ENCODE data around the gene ZNF334.

The ZNF334 gene

DNA sequence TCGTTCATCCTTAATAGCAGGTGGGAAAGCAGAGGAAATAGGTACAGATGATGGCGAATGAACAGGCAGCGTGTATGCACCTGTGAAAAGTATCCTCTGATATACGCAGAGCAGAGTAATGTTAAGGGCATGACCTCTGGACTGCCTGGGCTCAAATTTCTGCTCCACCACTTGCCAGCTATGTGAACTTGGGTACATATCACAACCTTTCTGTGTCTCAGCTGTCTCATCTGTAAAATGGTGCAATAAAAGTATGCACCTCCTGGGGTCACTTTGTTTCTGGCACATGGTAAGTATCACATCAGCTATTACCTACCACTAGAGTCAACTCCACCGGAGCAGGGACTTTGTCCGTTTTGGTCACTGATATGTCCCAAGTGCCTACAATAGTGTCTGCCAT is 34.6 kb upstream of the ZNF334 start:
- DNase-seq, result no peak
- Histone ChIP-seq H3K4me3 (ENCODE audit: low read depth, low read length) (no peak overlapping the region), H3K27ac (no peak overlapping the region), H3K27me3 (replicated peaks) (no peaks in the 10 kb centered on the region), H3K36me3 (replicated peaks) (no peaks in the 10 kb centered on the region)
- TF ChIP-seq, protein P1, sequence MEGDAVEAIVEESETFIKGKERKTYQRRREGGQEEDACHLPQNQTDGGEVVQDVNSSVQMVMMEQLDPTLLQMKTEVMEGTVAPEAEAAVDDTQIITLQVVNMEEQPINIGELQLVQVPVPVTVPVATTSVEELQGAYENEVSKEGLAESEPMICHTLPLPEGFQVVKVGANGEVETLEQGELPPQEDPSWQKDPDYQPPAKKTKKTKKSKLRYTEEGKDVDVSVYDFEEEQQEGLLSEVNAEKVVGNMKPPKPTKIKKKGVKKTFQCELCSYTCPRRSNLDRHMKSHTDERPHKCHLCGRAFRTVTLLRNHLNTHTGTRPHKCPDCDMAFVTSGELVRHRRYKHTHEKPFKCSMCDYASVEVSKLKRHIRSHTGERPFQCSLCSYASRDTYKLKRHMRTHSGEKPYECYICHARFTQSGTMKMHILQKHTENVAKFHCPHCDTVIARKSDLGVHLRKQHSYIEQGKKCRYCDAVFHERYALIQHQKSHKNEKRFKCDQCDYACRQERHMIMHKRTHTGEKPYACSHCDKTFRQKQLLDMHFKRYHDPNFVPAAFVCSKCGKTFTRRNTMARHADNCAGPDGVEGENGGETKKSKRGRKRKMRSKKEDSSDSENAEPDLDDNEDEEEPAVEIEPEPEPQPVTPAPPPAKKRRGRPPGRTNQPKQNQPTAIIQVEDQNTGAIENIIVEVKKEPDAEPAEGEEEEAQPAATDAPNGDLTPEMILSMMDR (IDR thresholded peaks at IDR 0.05; ENCODE audit: low read depth, low read length, missing control alignments), result no peak
- in situ Hi-C loops (cut with HindIII; ENCODE audit: low pct_ligation_motif_present, low sequenced_read_pairs), result no loop called here

DNA sequence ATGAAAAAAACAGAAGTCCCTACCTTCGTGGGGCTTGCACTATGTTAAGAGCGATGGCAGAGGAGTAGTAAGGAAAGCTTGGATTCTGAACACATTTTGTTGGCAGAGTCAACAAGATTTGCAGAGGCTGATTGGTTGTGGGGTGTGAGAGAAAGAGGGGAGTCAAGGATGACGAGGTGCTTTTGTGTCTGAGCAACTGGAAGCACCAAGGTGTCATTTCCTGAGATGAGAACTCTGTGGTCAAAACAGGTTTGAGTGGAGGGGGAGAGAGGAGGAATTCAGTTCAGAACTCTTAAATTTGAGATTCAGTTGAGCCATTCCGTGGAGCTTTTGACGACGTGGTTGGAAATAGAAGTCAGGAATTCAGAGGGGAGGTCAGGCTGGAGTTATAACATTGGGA is 33.6 kb upstream of the ZNF334 start:
- Histone ChIP-seq H3K27me3 (replicated peaks) (no peaks in the 10 kb centered on the region), H3K4me3 (ENCODE audit: low read depth, low read length) (no peak overlapping the region), H3K36me3 (replicated peaks) (no peaks in the 10 kb centered on the region), H3K27ac (no peak overlapping the region)
- in situ Hi-C loops (cut with HindIII; ENCODE audit: low pct_ligation_motif_present, low sequenced_read_pairs), result no loop called here
- DNase-seq, result no peak
- TF ChIP-seq, protein P1 (IDR thresholded peaks at IDR 0.05; ENCODE audit: low read depth, low read length, missing control alignments), result no peak

DNA sequence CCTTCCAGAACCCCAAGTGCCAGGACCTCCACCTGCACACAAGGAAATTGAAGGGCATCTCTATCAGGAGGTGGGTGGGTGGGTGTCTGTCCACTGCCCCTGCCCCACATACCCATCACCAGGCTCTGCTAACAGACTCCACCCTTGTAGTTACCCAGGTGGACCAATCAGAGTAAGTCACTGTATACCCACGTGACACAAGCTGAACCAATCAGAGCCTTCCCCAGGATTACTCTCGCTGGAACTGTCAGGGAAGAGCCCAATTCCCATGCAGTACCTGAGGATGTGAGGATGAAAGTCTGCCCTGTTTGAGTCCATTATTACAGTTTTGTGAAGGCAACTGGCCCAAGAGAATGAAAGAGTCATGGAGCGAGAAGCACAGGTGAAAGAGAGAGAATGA is 32.9 kb upstream of the ZNF334 start:
- no peaks in the 10 kb centered on the region for H3K36me3 ChIP-seq (replicated peaks)
- H3K27me3 ChIP-seq (replicated peaks), result no peaks in the 10 kb centered on the region
- TF ChIP-seq, protein P1 (IDR thresholded peaks at IDR 0.05; ENCODE audit: low read depth, low read length, missing control alignments), result no peak
- H3K4me3 ChIP-seq (ENCODE audit: low read depth, low read length), result no peak overlapping the region
- no peak for DNase-seq
- in situ Hi-C loops (cut with HindIII; ENCODE audit: low pct_ligation_motif_present, low sequenced_read_pairs), result no loop called here
- no peak overlapping the region for H3K27ac ChIP-seq

DNA sequence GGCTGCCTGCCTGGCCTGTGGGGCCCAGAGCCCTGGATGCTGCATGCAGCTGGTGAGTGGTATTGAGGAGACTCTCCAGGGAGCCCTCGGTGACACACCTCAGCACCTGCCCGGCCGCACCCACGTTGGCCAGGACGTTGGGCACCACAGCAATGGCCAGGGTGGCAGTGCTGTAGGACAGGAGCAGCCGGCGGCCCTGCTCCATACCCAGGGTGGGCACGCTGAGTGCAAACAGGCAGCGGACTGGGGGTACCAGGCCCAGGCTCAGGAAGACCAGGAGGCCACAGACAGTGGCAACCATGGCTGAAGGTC is 32.4 kb upstream of the ZNF334 start:
- no peaks in the 10 kb centered on the region for H3K36me3 ChIP-seq (replicated peaks)
- H3K27me3 ChIP-seq (replicated peaks), result no peaks in the 10 kb centered on the region
- H3K27ac ChIP-seq, result no peak overlapping the region
- in situ Hi-C loops (cut with HindIII; ENCODE audit: low pct_ligation_motif_present, low sequenced_read_pairs), result no loop called here
- no peak overlapping the region for H3K4me3 ChIP-seq (ENCODE audit: low read depth, low read length)
- no peak for DNase-seq
- TF ChIP-seq, protein P1 (IDR thresholded peaks at IDR 0.05; ENCODE audit: low read depth, low read length, missing control alignments), result no peak

DNA sequence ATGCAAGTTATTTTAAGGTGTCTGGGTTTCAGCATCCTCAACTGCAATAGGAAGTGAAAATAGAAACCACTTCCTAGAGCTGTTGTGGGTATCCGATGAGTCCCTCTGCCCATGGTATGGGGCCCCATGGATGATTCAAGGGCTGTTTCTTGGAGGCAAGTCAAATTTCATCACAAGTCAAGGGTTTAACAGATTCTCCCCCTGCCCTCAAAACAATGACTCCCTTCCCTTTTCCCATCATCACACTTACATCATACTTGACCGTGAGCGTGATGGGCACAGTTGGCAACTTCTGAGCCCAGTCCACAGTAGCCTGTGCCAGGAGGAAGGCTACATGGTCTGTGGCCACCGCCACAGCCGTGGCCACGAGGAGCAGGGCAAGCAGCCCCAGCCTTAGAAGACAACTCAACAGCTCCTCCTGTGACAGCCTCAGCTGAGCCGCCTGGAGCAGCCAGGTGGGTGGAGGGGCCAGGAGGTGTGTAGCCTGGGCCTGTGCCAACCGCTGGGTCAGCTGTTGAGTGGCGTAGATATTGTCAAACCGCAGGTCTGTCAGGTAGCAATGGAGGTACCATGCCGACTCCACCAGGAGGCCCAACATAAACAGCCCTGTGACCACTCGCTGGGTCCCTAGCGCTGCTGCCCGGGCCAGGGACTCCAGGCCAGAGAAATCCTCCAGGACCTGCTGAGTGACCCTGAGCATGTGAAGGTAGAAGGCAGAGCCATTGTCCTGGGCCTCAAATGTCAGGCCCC is 31.9 kb upstream of the ZNF334 start:
- Histone ChIP-seq H3K36me3 (replicated peaks) (no peaks in the 10 kb centered on the region), H3K27me3 (replicated peaks) (no peaks in the 10 kb centered on the region), H3K4me3 (ENCODE audit: low read depth, low read length) (no peak overlapping the region), H3K27ac (no peak overlapping the region)
- in situ Hi-C loops (cut with HindIII; ENCODE audit: low pct_ligation_motif_present, low sequenced_read_pairs), result no loop called here
- no peak for DNase-seq
- TF ChIP-seq, protein P1 (IDR thresholded peaks at IDR 0.05; ENCODE audit: low read depth, low read length, missing control alignments), result no peak

DNA sequence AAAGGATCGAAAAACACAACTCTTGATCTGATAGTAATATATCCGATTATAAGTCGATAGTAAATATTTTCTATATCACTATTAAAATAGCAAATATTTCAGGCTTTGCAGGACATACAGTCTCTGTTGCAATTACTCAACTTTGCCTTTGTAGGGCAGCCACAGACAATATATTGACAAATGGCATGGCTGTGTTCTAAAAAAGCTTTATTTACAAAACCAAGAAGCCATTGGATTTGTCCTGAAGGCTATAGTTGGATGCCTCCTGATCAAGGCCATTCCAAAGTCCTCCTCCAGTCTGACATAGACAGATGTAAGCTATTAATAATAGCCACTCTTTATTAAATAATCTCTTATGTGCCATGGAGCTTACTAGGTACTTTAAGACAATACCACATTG is 31.2 kb upstream of the ZNF334 start:
- H3K27ac ChIP-seq, result no peak overlapping the region
- no peaks in the 10 kb centered on the region for H3K27me3 ChIP-seq (replicated peaks)
- TF ChIP-seq, protein P1 (IDR thresholded peaks at IDR 0.05; ENCODE audit: low read depth, low read length, missing control alignments), result no peak
- no peak for DNase-seq
- in situ Hi-C loops (cut with HindIII; ENCODE audit: low pct_ligation_motif_present, low sequenced_read_pairs), result no loop called here
- H3K36me3 ChIP-seq (replicated peaks), result no peaks in the 10 kb centered on the region
- no peak overlapping the region for H3K4me3 ChIP-seq (ENCODE audit: low read depth, low read length)
